GM13976 (cell line): Measurements from ENCODE around the gene RAD51D.

ENCODE experiments used
- DNase-seq: peaks from one replicate; pipeline ENCODE4 v3.0.0; 2012; ENCODE audit warnings: low spot score
- CTCF ChIP-seq: IDR thresholded peaks from 2 replicates; pipeline ENCODE4 v1.5.1; 2012; ENCODE audit warnings: borderline replicate concordance, mild to moderate bottlenecking; ENCODE audit not compliant: insufficient read depth; ENCODE audit errors: extremely low read depth, missing control alignments, control extremely low read depth
- in situ Hi-C: fragments of 300-500 bp; cut with MboI; formaldehyde crosslinking; loops from one replicate; pipeline ENCODE4 v1.12.0; 2022; ENCODE audit warnings: low sequenced_read_pairs, mixed read lengths, inconsistent platforms; ENCODE audit not compliant: unreplicated experiment

The RAD51D gene

GRCh38 chr17:35087731-35088355 is 31.8 kb downstream of the RAD51D start:
- in situ Hi-C loops = no loop called here
- no peak for TF ChIP-seq CTCF
- DNase-seq = no peak

- TF ChIP-seq CTCF = no peak
- in situ Hi-C loops = no loop called here
- no peak for DNase-seq
Observed at GRCh38 chr17:35086931-35087573, 32.6 kb downstream of the RAD51D start.

DNA sequence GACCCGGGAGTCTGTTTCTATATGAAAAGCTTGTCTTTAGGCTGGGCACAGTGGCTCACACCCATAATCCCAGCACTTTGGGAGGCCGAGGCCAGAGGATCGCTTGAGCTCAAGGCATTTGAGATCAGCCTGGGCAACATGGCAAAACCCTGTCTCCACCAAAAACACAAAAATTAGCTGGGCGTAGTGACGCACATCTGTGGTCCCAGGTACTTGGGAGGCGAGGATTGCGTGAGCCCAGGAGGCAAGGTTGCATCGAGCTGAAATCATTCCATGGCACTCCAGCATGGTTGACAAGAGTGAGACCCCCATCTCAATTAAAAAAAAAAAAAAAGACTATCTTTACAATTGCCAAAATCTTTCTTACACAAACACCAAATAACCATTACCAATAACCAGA is 33.5 kb downstream of the RAD51D start:
- TF ChIP-seq CTCF = no peak

GRCh38 chr17:35084987-35085386 is 34.7 kb downstream of the RAD51D start:
- no peak for DNase-seq
- in situ Hi-C loops = no loop called here

More for the DNA sequence above, 33.5 kb downstream of the RAD51D start:
- DNase-seq = no peak
- in situ Hi-C loops = no loop called here

GRCh38 chr17:35083071-35083470 is 36.6 kb downstream of the RAD51D start:
- no peak for DNase-seq
- in situ Hi-C loops = no loop called here
- no peak for TF ChIP-seq CTCF

More at GRCh38 chr17:35084987-35085386, 34.7 kb downstream of the RAD51D start:
- no peak for TF ChIP-seq CTCF

- no peak for TF ChIP-seq CTCF
- no peak for DNase-seq
- in situ Hi-C loops = no loop called here
Observed at GRCh38 chr17:35082073-35082657, 37.5 kb downstream of the RAD51D start.
